SK-N-SH (cell line): ENCODE measurements around the gene PRAME. TPM values are rescaled to one million over a fixed set of nuclear protein-coding genes. Genes with fewer than 3 reads are reported as not detected.

Experiments used
- CTCF ChIA-PET: fragments of 300-600, 350-600 bp; formaldehyde crosslinking; extraction: SDS; loops from one replicate; lab custom pipeline; 2021; lab: Yijun Ruan, JAX
- POLR2A ChIA-PET: fragments of 350-600 bp; sonication (Branson Sonifier 250); formaldehyde crosslinking; extraction: SDS; loops from one replicate; lab custom pipeline; 2020; ENCODE audit warnings: antibody characterized with exemption, inconsistent platforms; lab: Yijun Ruan, JAX
- DNase-seq: peaks from one replicate; pipeline ENCODE4 v3.0.0; 2012
- H2AFZ ChIP-seq: fragments of 200-600 bp; sonication (generic); 2 replicates; pipeline ENCODE4 v1.8.1; 2016; ENCODE audit warnings: antibody characterized with exemption, mild to moderate bottlenecking, low read depth
- H3F3A ChIP-seq: fragments of 200-600 bp; sonication (generic); replicated peaks from 2 replicates; pipeline ENCODE3; 2016; ENCODE audit warnings: antibody characterized with exemption, mild to moderate bottlenecking; ENCODE audit not compliant: insufficient read depth
- H3K27ac ChIP-seq, 2 experiments: fragments of 200-500 bp in 1 of 2; fragments of 200-600 bp in 1 of 2; sonication (Bioruptor generic) in 1 of 2; sonication (generic), shearing (Covaris generic) in 1 of 2; 2 replicates each; pipeline versions ENCODE4 v1.5.1 to v1.6.1; 2014 to 2016; ENCODE audit warnings: low read depth in 2 of 2, inconsistent platforms in 1 of 2, low read length in 1 of 2, mild to moderate bottlenecking in 1 of 2, mixed read lengths in 1 of 2
- H3K27me3 ChIP-seq: fragments of 200-600 bp; sonication (generic), shearing (Covaris generic); 2 replicates; pipeline ENCODE4 v1.6.1; 2016; ENCODE audit warnings: mixed run types; ENCODE audit not compliant: insufficient read depth
- H3K36me3 ChIP-seq, 2 experiments: fragments of 200-500 bp in 1 of 2; fragments of 200-600 bp in 1 of 2; sonication (Bioruptor generic) in 1 of 2; sonication (generic) in 1 of 2; replicated peaks in 1 of 2; 2 replicates each; pipeline versions ENCODE3 to v1.5.1; 2014 to 2016; ENCODE audit warnings: low read length in 1 of 2, mild to moderate bottlenecking in 1 of 2; ENCODE audit not compliant: insufficient read depth in 2 of 2, control insufficient read depth in 1 of 2
- H3K4me1 ChIP-seq, 2 experiments: fragments of 200-500 bp in 1 of 2; fragments of 200-600 bp in 1 of 2; sonication (Bioruptor generic) in 1 of 2; sonication (generic), shearing (Covaris generic) in 1 of 2; 2 replicates each; pipeline versions ENCODE4 v1.5.1 to v1.6.1; 2014 to 2016; ENCODE audit warnings: low read depth in 1 of 2, low read length in 1 of 2, mixed run types in 1 of 2; ENCODE audit not compliant: insufficient read depth in 2 of 2, control insufficient read depth in 1 of 2
- H3K4me2 ChIP-seq: fragments of 200-600 bp; sonication (generic), shearing (Covaris generic); 2 replicates; pipeline ENCODE4 v1.6.1; 2017; ENCODE audit warnings: mixed run types
- H3K4me3 ChIP-seq, 2 experiments: fragments of 200-500 bp in 1 of 2; fragments of 200-600 bp in 1 of 2; sonication (Bioruptor generic) in 1 of 2; sonication (generic), shearing (Covaris generic) in 1 of 2; 2 replicates each; pipeline versions ENCODE4 v1.5.1 to v1.8.1; 2014 to 2016; ENCODE audit warnings: low read depth in 2 of 2, inconsistent platforms in 1 of 2, low read length in 1 of 2, mild to moderate bottlenecking in 1 of 2, mixed read lengths in 1 of 2, moderate library complexity in 1 of 2
- H3K79me2 ChIP-seq: fragments of 200-600 bp; sonication (generic); 2 replicates; pipeline ENCODE4 v1.8.1; 2017; ENCODE audit warnings: mild to moderate bottlenecking; ENCODE audit not compliant: insufficient read depth
- H3K9ac ChIP-seq: fragments of 200-600 bp; sonication (generic); 2 replicates; pipeline ENCODE4 v1.6.1; 2017; ENCODE audit warnings: mixed run types
- H3K9me2 ChIP-seq: fragments of 200-600 bp; sonication (generic); 2 replicates; pipeline ENCODE4 v1.6.1; 2017; ENCODE audit warnings: mixed run types
- H3K9me3 ChIP-seq: fragments of 200-600 bp; sonication (generic); 2 replicates; pipeline ENCODE4 v1.6.1; 2017; ENCODE audit warnings: mixed run types, mild to moderate bottlenecking, moderate library complexity
- H4K20me1 ChIP-seq: fragments of 200-600 bp; sonication (generic); 2 replicates; pipeline ENCODE4 v1.6.1; 2017; ENCODE audit warnings: mild to moderate bottlenecking, mixed run types; ENCODE audit not compliant: insufficient read depth
- CHD2 ChIP-seq: fragments of 150-350 bp; IDR thresholded peaks from 2 replicates; pipeline ENCODE4 v1.6.1; 2018; ENCODE audit warnings: low read length; ENCODE audit not compliant: partially characterized antibody
- GABPA ChIP-seq: IDR thresholded peaks from 2 replicates; pipeline ENCODE4 v1.4.0; 2012; ENCODE audit warnings: low read depth, mild to moderate bottlenecking
- JUND ChIP-seq: IDR thresholded peaks from 2 replicates; pipeline ENCODE4 v1.4.0; 2012
- PBX3 ChIP-seq: IDR thresholded peaks from 2 replicates; pipeline ENCODE4; 2012
- RCOR1 ChIP-seq: fragments of 150-350 bp; IDR thresholded peaks from 2 replicates; pipeline ENCODE4 v1.6.1; 2017; ENCODE audit warnings: antibody characterized with exemption, low read length
- RFX5 ChIP-seq: IDR thresholded peaks from 2 replicates; pipeline ENCODE4 v1.6.1; 2012; ENCODE audit warnings: mild to moderate bottlenecking, improper control_type of control experiment, low read length
- SMC3 ChIP-seq: IDR thresholded peaks from 2 replicates; pipeline ENCODE4 v1.6.1; 2012; ENCODE audit warnings: low read depth, low read length, improper control_type of control experiment
- USF1 ChIP-seq: IDR thresholded peaks from 2 replicates; pipeline ENCODE4 v1.4.0; 2012; ENCODE audit warnings: low read depth, borderline replicate concordance
- WGBS: methylation state at CpG from one replicate; pipeline ENCODE4 v1.1.6; 2017; ENCODE audit warnings: low lambda C conversion rate; 5-methylcytosine and 5-hydroxymethylcytosine counted together
- polyA plus RNA-seq, 3 experiments: library from polyadenylated mRNA; depleted of rRNA; stranded (reverse); fragments of >200 nt; gene quantifications; 2 replicates each; pipeline ENCODE4 v1.2.3, GENCODE V29; 2012
- TF ChIP-seq, protein P1 (sequence below): IDR thresholded peaks from 2 replicates; pipeline ENCODE4 v1.4.0; 2012; ENCODE audit warnings: low read depth, borderline replicate concordance
- TF ChIP-seq, protein P2 (sequence below): IDR thresholded peaks from 2 replicates; pipeline ENCODE4 v1.6.1; 2012; ENCODE audit warnings: mild to moderate bottlenecking, low read depth, low read length, moderate library complexity

PRAME gene
- polyA plus RNA-seq, 1 of the 3 experiments (the other 2 are of a cell fraction) = 193 TPM

DNA sequence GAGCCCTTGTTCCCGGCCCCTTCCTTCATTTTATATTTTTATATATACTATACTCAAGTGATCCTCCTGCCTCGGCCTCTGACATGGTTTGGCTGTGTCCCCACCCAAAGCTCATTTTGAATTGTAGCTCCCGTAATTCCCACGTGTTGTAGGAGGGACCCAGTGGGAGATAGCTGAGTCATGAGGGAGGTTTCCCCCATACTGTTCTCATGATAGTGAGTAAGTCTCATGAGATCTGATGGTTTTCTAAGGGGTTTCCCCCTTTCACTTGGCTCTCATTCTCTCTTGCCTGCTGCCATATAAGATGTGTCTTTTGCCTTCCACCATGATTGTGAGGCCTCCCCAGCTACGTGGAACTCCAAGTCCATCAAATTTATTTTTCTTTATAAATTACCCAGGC is 31.8 kb downstream of the PRAME start:
- H3K4me3 ChIP-seq = no peak overlapping the region
- ChIA-PET POLR2A (no interaction called here), CTCF (interaction anchor here (0.7 kb wide), 1 partner anchor 63 kb away, joined by 3 read pairs; no protein-coding TSS in a partner anchor)
- no peak for DNase-seq
- no peaks in the 10 kb centered on the region for H3K9me2 ChIP-seq
- no peak overlapping the region for H3K27ac ChIP-seq
- H3K27me3 ChIP-seq = peaks cover 7% of the 10 kb centered on the region
- H3K9ac ChIP-seq = no peak overlapping the region
- H4K20me1 ChIP-seq = no peaks in the 10 kb centered on the region
- WGBS = 55% methylated on average over 5 of the region's 5 CpGs
- H3K9me3 ChIP-seq = no peaks in the 10 kb centered on the region
- H2AFZ ChIP-seq = no peak overlapping the region
- no peaks in the 10 kb centered on the region for H3K4me1 ChIP-seq
- no peaks in the 10 kb centered on the region for H3K79me2 ChIP-seq
- H3K4me2 ChIP-seq = no peak overlapping the region
- no peaks in the 10 kb centered on the region for H3F3A ChIP-seq
- TF ChIP-seq, protein P1, sequence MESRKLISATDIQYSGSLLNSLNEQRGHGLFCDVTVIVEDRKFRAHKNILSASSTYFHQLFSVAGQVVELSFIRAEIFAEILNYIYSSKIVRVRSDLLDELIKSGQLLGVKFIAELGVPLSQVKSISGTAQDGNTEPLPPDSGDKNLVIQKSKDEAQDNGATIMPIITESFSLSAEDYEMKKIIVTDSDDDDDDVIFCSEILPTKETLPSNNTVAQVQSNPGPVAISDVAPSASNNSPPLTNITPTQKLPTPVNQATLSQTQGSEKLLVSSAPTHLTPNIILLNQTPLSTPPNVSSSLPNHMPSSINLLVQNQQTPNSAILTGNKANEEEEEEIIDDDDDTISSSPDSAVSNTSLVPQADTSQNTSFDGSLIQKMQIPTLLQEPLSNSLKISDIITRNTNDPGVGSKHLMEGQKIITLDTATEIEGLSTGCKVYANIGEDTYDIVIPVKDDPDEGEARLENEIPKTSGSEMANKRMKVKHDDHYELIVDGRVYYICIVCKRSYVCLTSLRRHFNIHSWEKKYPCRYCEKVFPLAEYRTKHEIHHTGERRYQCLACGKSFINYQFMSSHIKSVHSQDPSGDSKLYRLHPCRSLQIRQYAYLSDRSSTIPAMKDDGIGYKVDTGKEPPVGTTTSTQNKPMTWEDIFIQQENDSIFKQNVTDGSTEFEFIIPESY = no peak
- no peak for TF ChIP-seq PBX3
- TF ChIP-seq, protein P2, sequence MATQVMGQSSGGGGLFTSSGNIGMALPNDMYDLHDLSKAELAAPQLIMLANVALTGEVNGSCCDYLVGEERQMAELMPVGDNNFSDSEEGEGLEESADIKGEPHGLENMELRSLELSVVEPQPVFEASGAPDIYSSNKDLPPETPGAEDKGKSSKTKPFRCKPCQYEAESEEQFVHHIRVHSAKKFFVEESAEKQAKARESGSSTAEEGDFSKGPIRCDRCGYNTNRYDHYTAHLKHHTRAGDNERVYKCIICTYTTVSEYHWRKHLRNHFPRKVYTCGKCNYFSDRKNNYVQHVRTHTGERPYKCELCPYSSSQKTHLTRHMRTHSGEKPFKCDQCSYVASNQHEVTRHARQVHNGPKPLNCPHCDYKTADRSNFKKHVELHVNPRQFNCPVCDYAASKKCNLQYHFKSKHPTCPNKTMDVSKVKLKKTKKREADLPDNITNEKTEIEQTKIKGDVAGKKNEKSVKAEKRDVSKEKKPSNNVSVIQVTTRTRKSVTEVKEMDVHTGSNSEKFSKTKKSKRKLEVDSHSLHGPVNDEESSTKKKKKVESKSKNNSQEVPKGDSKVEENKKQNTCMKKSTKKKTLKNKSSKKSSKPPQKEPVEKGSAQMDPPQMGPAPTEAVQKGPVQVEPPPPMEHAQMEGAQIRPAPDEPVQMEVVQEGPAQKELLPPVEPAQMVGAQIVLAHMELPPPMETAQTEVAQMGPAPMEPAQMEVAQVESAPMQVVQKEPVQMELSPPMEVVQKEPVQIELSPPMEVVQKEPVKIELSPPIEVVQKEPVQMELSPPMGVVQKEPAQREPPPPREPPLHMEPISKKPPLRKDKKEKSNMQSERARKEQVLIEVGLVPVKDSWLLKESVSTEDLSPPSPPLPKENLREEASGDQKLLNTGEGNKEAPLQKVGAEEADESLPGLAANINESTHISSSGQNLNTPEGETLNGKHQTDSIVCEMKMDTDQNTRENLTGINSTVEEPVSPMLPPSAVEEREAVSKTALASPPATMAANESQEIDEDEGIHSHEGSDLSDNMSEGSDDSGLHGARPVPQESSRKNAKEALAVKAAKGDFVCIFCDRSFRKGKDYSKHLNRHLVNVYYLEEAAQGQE = no peak
- TF ChIP-seq CHD2 = no peak
- no peak for TF ChIP-seq GABPA
- no peak for TF ChIP-seq SMC3
- no peak for TF ChIP-seq USF1
- no peak for TF ChIP-seq RFX5
- TF ChIP-seq JUND = no peak
- no peak for TF ChIP-seq RCOR1
- TF ChIP-seq, all 33 proteins: peak for 0
- no peaks in the 10 kb centered on the region for H3K36me3 ChIP-seq
